Activated CD4-positive, alpha-beta T cell treated with anti-CD3 and anti-CD28 coated beads, Interleukin-2, amount 10 ng/mL, durations not matched to agents 7 days and 5 days (primary cell): ENCODE results near the gene AGXT. TPM values are rescaled to one million over a fixed set of nuclear protein-coding genes. Genes with fewer than 3 reads are reported as not detected.

ENCODE experiments used
- CTCF ChIA-PET: fragments of 350-600 bp; sonication (Branson Sonifier 250); formaldehyde crosslinking; loops from one replicate; lab custom pipeline; 2021; ENCODE audit warnings: antibody characterized with exemption; lab: Charles Lee
- POLR2A ChIA-PET: fragments of 350-600 bp; sonication (Branson Sonifier 250); formaldehyde crosslinking; loops from one replicate; lab custom pipeline; 2021; ENCODE audit warnings: antibody characterized with exemption; lab: Charles Lee
- DNase-seq: peaks from one replicate; pipeline ENCODE4 v3.0.0-alpha.2; 2020
- H3K27ac Mint-ChIP-seq: one replicate; pipeline ENCODE4 v1.8.0; 2021; ENCODE audit warnings: mild to moderate bottlenecking, moderate library complexity, mixed read lengths
- H3K27me3 Mint-ChIP-seq: one replicate; pipeline ENCODE4 v1.8.0; 2021; ENCODE audit warnings: mixed read lengths
- H3K36me3 Mint-ChIP-seq: one replicate; pipeline ENCODE4 v1.8.0; 2021; ENCODE audit warnings: low read depth, mixed read lengths
- H3K4me1 Mint-ChIP-seq: one replicate; pipeline ENCODE4 v1.8.0; 2021; ENCODE audit warnings: mixed read lengths
- H3K4me3 Mint-ChIP-seq: one replicate; pipeline ENCODE4 v1.8.0; 2021; ENCODE audit warnings: mild to moderate bottlenecking, moderate library complexity, mixed read lengths
- H3K9me3 Mint-ChIP-seq: one replicate; pipeline ENCODE4 v1.8.0; 2021; ENCODE audit warnings: mixed read lengths
- total RNA-seq, 2 experiments: library from RNA; stranded (reverse); gene quantifications; one replicate each; pipeline ENCODE4 v1.2.3, GENCODE V29; 2021

Gene AGXT
- total RNA-seq, 2 experiments from 2014 or later, result not detected

DNA sequence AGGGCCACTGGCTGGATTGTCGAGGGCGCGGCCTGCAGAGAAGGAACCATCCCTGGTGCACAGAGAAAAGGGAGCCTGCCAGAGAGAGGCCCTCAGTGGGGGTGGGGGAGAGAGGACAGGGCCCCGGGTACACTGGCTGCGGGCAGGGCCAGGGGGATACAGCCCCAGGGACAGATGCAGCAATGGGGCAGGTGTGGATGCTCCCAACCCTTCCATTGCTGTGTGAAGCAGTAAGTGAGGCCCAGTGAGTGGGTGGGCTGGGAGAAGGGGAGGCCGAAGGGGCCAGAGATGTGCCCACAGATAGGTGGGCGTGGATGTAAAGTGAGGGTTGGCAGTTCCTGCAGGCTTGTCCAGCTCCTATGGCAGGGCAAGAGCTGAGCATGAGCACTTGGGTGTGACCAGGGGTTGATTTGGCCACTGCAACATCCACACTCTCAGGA is 7.4 kb downstream of the AGXT start:
- ChIA-PET CTCF (no interaction called here), POLR2A (no interaction called here)
- peaks cover under 1% of the 10 kb centered on the region for H3K27me3 Mint-ChIP-seq
- H3K27ac Mint-ChIP-seq, result no peak overlapping the region
- no peak for DNase-seq
- no peak overlapping the region for H3K4me3 Mint-ChIP-seq
- no peaks in the 10 kb centered on the region for H3K36me3 Mint-ChIP-seq
- H3K9me3 Mint-ChIP-seq, result no peaks in the 10 kb centered on the region
- no peaks in the 10 kb centered on the region for H3K4me1 Mint-ChIP-seq

DNA sequence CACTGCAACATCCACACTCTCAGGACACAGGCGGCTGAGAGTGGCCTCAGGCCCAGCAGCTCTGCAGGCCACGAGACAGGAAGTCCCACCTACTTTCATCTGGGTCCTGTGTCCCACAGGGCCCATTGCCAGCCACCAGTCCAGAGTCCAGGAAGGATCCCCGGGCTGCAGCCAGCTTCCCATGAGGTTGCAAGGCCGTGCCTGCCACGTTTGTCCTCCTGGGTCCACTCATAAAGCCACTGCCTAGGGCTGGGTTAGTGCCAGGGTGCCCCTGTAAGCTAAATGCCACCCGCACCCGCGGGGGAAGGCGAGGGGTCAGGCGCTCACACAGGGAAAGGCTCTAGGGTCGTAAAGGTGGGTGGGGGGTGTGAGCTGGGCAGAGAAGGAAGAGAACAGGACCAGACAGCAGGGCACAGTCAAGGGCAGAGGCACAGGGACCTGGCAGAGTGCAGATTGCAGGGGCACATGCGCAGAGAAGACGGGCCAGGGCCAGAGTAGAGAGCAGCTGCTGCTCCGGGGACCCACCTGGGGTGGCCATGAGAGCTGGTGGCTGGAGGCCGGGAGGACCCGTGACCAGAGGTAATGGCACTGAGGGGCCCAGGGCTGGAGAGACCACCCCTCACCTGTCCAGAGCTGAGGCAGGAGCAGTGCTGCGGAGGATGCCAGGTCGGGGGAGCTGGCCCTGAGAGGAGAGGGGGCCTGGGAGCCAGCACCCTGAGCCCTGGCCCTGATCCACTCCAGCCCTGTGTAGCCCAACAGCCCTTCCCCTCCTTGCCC is 8.0 kb downstream of the AGXT start:
- Mint-ChIP-seq H3K36me3 (no peaks in the 10 kb centered on the region), H3K4me1 (no peaks in the 10 kb centered on the region), H3K4me3 (no peak overlapping the region), H3K27ac (no peak overlapping the region), H3K27me3 (peaks cover 3% of the 10 kb centered on the region), H3K9me3 (no peaks in the 10 kb centered on the region)
- ChIA-PET CTCF (no interaction called here), POLR2A (no interaction called here)
- DNase-seq, result no peak

DNA sequence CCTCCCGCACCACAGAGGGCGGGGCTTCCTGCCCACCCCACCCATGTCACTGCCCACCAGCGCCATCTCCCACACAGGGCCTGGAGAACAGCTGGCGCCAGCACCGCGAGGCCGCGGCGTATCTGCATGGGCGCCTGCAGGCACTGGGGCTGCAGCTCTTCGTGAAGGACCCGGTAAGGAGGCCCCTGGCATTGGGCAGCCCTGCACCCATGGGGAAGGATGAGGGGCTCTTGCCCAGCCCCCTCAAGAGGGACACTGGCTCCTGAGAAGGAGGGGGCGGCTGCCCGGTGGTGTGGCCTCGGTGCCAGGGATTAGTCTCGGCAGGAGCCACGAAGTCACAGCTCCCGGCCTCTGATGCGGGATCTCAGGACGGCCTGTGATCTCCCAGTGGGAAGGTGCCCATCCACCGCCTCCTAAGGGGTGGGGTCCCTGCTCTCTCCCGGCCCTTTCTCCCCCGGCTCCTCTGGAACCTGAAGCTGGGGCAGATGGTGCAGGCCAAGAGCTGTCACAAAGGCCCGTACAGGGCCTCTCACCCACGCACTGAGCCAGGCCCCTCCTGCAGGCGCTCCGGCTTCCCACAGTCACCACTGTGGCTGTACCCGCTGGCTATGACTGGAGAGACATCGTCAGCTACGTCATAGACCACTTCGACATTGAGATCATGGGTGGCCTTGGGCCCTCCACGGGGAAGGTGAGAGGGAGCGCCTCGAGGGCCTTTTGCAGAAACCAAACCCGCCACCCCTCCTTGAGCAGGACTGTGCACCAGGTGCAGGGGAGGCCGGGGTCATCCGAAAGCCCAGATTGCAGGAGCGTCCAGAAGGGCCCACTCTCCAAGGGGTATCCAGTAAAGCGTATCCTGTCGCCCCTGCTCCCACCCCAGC is 9.1 kb downstream of the AGXT start:
- Mint-ChIP-seq H3K27me3 (peaks cover 7% of the 10 kb centered on the region), H3K4me1 (no peaks in the 10 kb centered on the region), H3K4me3 (no peak overlapping the region), H3K27ac (no peak overlapping the region), H3K36me3 (no peaks in the 10 kb centered on the region), H3K9me3 (no peaks in the 10 kb centered on the region)
- ChIA-PET CTCF (interaction anchor here (0.6 kb wide), 1 partner anchor 713 kb away, joined by 4 read pairs; no protein-coding TSS in a partner anchor), POLR2A (no interaction called here)
- DNase-seq, result no peak

DNA sequence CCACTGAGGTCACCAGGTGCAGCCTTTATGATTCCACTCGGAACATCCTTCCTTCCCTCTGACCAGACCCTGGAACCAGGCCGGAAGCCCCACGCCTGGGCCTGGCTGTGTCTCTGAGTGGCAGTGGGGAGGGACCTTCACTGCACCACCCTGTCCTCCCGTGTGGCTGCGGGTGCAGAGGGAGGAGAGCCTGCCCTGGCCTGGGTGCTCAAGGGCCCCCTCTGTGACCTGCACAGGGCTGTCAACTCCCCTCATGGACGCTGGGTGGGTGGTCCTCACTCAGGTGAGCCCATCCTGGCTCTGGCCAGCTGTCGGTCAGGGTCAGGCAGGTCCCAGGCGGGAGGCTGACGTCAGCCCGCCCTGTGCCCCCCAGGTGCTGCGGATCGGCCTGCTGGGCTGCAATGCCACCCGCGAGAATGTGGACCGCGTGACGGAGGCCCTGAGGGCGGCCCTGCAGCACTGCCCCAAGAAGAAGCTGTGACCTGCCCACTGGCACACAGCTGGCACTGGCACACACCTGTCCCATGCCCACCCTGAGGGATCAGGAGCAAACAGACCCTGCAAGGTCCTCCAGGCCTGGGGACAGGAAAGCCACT is 9.8 kb downstream of the AGXT start:
- CTCF ChIA-PET, result interaction anchor here (0.6 kb wide), 1 partner anchor 713 kb away, joined by 4 read pairs; no protein-coding TSS in a partner anchor
- DNase-seq, result no peak
- H3K27ac Mint-ChIP-seq, result no peak overlapping the region

DNA sequence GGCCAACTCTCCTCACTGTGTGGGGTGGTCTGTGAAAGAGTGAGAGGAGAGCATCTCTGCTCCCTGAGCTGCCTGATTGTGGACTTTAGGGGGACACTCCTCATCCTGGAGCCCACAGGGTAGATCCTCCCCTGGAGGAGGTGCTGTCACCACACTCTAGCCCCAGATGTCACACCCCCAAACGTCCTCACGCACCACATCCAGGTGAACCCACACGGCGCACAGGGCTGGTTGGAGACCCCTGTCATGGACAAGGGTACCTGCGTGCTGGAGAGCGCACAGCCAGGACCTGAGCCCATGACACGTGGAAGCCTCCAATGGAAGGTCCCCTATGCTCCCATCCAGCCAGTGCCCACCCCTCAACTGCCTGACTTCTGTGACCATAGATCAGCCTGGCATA is 10.5 kb downstream of the AGXT start:
- no peaks in the 10 kb centered on the region for H3K9me3 Mint-ChIP-seq
- ChIA-PET CTCF (no interaction called here), POLR2A (no interaction called here)
- H3K4me3 Mint-ChIP-seq, result no peak overlapping the region
- H3K36me3 Mint-ChIP-seq, result no peaks in the 10 kb centered on the region
- H3K27ac Mint-ChIP-seq, result no peak overlapping the region
- peaks cover 7% of the 10 kb centered on the region for H3K27me3 Mint-ChIP-seq
- DNase-seq, result no peak
- no peaks in the 10 kb centered on the region for H3K4me1 Mint-ChIP-seq

More for the DNA sequence above, 9.8 kb downstream of the AGXT start:
- peaks cover 7% of the 10 kb centered on the region for H3K27me3 Mint-ChIP-seq
- H3K4me3 Mint-ChIP-seq, result no peak overlapping the region
- POLR2A ChIA-PET, result no interaction called here
- no peaks in the 10 kb centered on the region for H3K36me3 Mint-ChIP-seq
- no peaks in the 10 kb centered on the region for H3K9me3 Mint-ChIP-seq
- H3K4me1 Mint-ChIP-seq, result no peaks in the 10 kb centered on the region

DNA sequence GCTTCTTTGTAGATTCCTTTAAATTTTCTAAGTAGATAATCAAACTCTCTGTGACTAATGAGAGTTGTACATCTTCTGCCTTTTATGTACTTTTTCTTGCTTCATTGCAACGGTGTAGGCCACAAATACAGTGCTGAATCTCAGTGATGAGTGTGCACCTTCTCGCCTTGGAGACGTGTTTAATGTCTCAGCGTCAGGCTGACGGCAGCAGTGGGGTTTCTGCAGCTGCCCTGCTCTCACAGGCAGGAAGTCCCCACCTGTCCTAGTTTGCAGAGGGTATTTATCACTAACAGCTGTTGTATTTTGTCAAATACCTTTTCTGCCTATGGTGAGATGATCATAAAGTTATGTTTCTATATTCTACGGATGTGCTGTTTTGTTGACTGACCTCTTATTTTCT is 13.3 kb downstream of the AGXT start:
- CTCF ChIA-PET, result interaction anchor here (1.3 kb wide), 1 partner anchor 8 kb away, joined by 3 read pairs; no protein-coding TSS in a partner anchor
- POLR2A ChIA-PET, result no interaction called here
- Mint-ChIP-seq H3K9me3 (no peaks in the 10 kb centered on the region), H3K27me3 (peaks cover 7% of the 10 kb centered on the region), H3K27ac (no peak overlapping the region), H3K36me3 (no peaks in the 10 kb centered on the region), H3K4me3 (no peak overlapping the region), H3K4me1 (no peaks in the 10 kb centered on the region)
- no peak for DNase-seq

DNA sequence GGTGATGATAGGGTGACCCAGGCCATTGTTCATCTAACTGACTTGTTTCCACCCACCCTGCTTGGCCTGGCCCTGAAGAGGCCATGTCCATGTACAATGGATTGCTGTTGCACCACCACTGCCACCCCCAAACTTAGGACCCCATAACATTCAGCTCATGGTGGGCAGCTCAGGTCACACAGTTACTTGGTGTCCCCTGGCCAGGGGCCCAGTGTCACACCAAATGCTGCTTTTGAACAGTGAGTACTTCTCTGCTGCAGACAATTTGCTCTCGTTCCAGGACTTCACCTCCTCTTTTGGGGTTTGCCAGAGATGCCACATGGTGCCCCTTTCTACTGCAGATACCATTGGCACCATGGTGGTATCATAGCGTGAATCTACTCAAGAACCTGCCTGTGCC is 15.6 kb downstream of the AGXT start:
- H3K27me3 Mint-ChIP-seq, result peaks cover 7% of the 10 kb centered on the region
- H3K27ac Mint-ChIP-seq, result no peak overlapping the region
- POLR2A ChIA-PET, result no interaction called here
- no peaks in the 10 kb centered on the region for H3K36me3 Mint-ChIP-seq
- H3K9me3 Mint-ChIP-seq, result no peaks in the 10 kb centered on the region
- no peak overlapping the region for H3K4me3 Mint-ChIP-seq
- no peaks in the 10 kb centered on the region for H3K4me1 Mint-ChIP-seq
- CTCF ChIA-PET, result no interaction called here
- no peak for DNase-seq

DNA sequence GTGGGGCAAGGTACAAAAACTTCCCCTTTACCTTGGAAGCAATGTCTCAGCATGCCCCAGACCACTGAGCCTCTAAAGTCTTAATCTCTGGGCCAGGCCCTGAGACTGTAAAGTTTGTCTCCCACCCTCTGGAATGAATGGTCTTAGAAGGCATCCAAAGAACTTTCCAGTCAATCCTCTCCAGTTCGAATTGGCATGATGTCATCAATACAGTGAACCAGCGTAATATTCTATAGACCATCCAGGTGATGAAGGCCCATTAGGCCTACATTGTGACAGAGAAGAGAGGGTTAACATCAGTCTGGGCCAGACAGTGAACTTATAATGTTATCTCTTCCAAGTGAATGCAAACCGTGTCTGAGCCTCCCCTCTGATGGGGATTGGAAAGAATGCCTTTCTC is 16.1 kb downstream of the AGXT start:
- ChIA-PET CTCF (interaction anchor here (0.6 kb wide), 1 partner anchor 272 kb away, joined by 4 read pairs; no protein-coding TSS in a partner anchor), POLR2A (no interaction called here)
- no peak overlapping the region for H3K4me3 Mint-ChIP-seq
- DNase-seq, result no peak
- no peaks in the 10 kb centered on the region for H3K9me3 Mint-ChIP-seq
- no peak overlapping the region for H3K27ac Mint-ChIP-seq
- H3K4me1 Mint-ChIP-seq, result no peaks in the 10 kb centered on the region
- no peaks in the 10 kb centered on the region for H3K36me3 Mint-ChIP-seq
- H3K27me3 Mint-ChIP-seq, result peaks cover 7% of the 10 kb centered on the region

DNA sequence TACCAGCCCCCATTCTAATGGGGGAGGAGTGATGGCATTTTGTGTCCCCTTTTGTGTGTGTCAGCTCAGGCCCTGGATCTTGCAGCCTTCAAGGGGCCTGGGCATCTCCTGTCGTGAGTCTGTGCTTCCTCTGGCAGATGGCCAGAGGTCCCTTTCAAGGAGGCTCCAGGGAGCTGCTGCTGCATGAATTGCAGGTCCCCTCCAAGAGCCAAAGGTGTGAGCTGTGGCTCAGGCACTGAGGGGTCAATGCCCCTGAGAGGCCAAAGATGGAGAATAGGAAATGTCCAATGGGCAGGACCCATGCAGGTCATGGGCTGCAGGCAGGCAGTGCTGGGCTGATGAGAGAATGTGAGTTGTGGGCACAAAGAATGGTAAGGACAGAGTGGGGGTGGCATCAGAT is 16.9 kb downstream of the AGXT start:
- DNase-seq, result no peak
- no peaks in the 10 kb centered on the region for H3K9me3 Mint-ChIP-seq
- no peak overlapping the region for H3K4me3 Mint-ChIP-seq
- ChIA-PET CTCF (interaction anchor here (0.6 kb wide), 1 partner anchor 273 kb away, joined by 4 read pairs; no protein-coding TSS in a partner anchor), POLR2A (no interaction called here)
- no peaks in the 10 kb centered on the region for H3K4me1 Mint-ChIP-seq
- peaks cover 7% of the 10 kb centered on the region for H3K27me3 Mint-ChIP-seq
- no peak overlapping the region for H3K27ac Mint-ChIP-seq
- no peaks in the 10 kb centered on the region for H3K36me3 Mint-ChIP-seq

DNA sequence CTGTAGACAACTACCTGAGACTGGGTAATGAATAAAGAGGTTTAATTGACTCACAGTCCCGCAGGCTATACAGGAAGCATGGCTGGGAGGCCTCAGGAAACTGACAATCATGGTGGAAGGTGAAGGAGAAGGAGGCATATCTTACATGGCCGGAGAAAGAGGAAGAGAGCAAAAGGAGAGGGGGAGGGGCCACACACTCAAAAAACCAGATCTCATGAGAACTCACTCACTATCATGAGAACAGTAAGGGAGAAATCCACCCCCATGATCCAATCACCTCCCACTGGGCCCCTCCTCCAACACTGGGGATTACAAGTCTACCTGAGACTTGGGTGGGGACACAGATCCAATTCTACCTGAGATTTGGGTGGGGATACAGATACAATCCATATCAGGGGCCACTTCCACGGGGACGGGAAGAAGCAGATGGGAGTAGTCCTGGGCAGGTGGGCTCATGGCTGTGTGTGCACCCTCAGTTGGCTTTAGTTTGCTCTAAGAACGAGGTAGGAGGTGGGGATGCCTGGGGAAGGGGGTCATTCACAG is 17.5 kb downstream of the AGXT start:
- POLR2A ChIA-PET, result no interaction called here
- Mint-ChIP-seq H3K27me3 (peaks cover 6% of the 10 kb centered on the region), H3K27ac (no peak overlapping the region), H3K4me1 (no peaks in the 10 kb centered on the region), H3K4me3 (no peak overlapping the region), H3K9me3 (no peaks in the 10 kb centered on the region), H3K36me3 (no peaks in the 10 kb centered on the region)
- CTCF ChIA-PET, result no interaction called here
- DNase-seq, result no peak

DNA sequence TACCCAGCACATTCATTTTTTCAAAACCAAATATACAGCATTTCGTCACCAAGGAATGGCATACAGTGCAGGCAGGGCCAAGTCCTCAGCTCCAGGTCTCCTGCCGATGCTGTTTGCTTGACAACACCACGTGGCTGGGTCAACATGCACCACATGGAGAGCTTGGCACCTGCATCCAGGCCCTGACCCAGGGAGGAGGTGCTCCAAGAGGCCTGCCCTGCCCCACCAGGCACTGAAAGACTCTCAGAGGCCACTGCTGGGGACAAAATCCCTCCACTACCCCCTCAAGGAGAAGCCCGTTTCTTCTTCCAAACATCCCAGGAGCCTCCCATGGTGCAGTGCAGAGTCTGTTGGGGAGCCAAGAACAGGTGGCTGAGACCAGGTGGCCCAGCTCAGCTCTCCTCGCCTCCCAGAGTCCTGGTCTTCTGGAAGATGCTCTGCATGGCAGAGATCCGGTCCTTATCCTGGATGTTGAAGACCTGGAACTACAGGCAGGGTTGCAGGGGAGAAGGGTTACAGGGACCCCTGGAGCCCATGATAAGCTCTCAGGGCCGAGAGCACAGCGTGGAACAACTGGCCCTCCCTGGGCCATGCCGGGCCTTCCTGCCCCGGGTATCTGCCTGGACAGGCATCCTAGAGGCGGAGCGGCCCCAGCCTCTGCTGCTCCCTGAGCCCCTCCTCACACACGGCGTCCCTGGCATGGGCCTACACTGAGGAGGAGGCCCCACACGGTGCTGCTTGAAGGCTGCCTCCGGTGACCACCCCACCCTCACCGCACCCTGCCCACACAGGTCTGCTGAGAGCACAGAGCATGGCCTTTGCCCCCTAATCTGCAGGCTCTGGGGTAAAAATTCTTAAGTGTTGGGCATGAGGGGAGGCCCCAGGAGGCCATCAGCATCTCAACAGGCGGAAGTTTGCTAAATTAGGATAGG is 18.3 kb downstream of the AGXT start:
- Mint-ChIP-seq H3K9me3 (no peaks in the 10 kb centered on the region), H3K36me3 (no peaks in the 10 kb centered on the region), H3K4me3 (no peak overlapping the region), H3K4me1 (no peaks in the 10 kb centered on the region), H3K27ac (no peak overlapping the region), H3K27me3 (peaks cover 2% of the 10 kb centered on the region)
- ChIA-PET CTCF (no interaction called here), POLR2A (no interaction called here)
- no peak for DNase-seq

DNA sequence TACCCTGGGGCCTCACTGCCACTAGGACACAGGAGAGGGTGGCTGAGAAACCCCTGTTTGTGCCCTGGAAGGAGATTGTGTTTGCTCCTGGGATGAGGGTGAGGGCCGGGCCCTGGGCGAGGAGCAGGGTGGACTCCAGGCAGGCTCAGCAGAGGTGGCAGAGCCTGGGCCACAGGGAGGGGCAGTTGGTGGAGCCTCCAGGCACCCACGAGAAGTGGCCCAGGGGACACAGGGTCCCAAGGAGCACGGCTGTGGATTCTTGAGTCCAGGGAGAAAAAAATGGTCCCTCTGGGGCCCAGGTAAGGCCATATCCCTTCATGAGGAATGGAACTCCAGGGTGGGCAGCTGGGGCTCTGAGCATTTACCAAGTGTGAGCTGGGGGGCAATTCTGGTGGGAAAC is 19.0 kb downstream of the AGXT start:
- no peak overlapping the region for H3K4me3 Mint-ChIP-seq
- H3K9me3 Mint-ChIP-seq, result no peaks in the 10 kb centered on the region
- no peak overlapping the region for H3K27ac Mint-ChIP-seq
- H3K27me3 Mint-ChIP-seq, result no peaks in the 10 kb centered on the region
- H3K4me1 Mint-ChIP-seq, result no peaks in the 10 kb centered on the region
- DNase-seq, result no peak
- ChIA-PET POLR2A (no interaction called here), CTCF (no interaction called here)
- no peaks in the 10 kb centered on the region for H3K36me3 Mint-ChIP-seq
